ENCODE data around the gene ACTN3. TPM values are rescaled to one million over a fixed set of nuclear protein-coding genes. Genes with fewer than 3 reads are reported as not detected.

Gene ACTN3
- total RNA-seq, 1 donor from 2014 or later = not detected

GRCh38 chr11:66549696-66550095 is 3.0 kb downstream of the ACTN3 start:
- FAIRE-seq = no peak
- Histone ChIP-seq H3K4me3 (ENCODE audit: low read depth, low read length) (no peak overlapping the region), H3K36me3 (ENCODE audit: control insufficient read depth, insufficient read depth, low read length) (no peaks in the 10 kb centered on the region), H3K27me3 (ENCODE audit: control insufficient read depth, insufficient read depth, low read length) (peaks cover 5% of the 10 kb centered on the region)
- TF ChIP-seq CTCF (IDR thresholded peaks at IDR 0.05; ENCODE audit: insufficient read depth, low read length, severe bottlenecking) = no peak
- no peak for DNase-seq (ENCODE audit: low read depth)

GRCh38 chr11:66550887-66551286 is 4.2 kb downstream of the ACTN3 start:
- DNase-seq (ENCODE audit: low read depth) (no peak), FAIRE-seq (no peak)
- H3K4me3 ChIP-seq (ENCODE audit: low read depth, low read length) = no peak overlapping the region
- TF ChIP-seq CTCF (IDR thresholded peaks at IDR 0.05; ENCODE audit: insufficient read depth, low read length, severe bottlenecking) = no peak
- no peaks in the 10 kb centered on the region for H3K36me3 ChIP-seq (ENCODE audit: control insufficient read depth, insufficient read depth, low read length)
- peaks cover 5% of the 10 kb centered on the region for H3K27me3 ChIP-seq (ENCODE audit: control insufficient read depth, insufficient read depth, low read length)

GRCh38 chr11:66554602-66555001 is 7.9 kb downstream of the ACTN3 start:
- no peak for DNase-seq (ENCODE audit: low read depth)

GRCh38 chr11:66555416-66555815 is 8.7 kb downstream of the ACTN3 start:
- Histone ChIP-seq H3K36me3 (ENCODE audit: control insufficient read depth, insufficient read depth, low read length) (no peaks in the 10 kb centered on the region), H3K4me3 (ENCODE audit: low read depth, low read length) (no peak overlapping the region), H3K27me3 (ENCODE audit: control insufficient read depth, insufficient read depth, low read length) (peaks cover 1% of the 10 kb centered on the region)
- no peak for TF ChIP-seq CTCF (IDR thresholded peaks at IDR 0.05; ENCODE audit: insufficient read depth, low read length, severe bottlenecking)
- FAIRE-seq (no peak), DNase-seq (ENCODE audit: low read depth) (no peak)

More at GRCh38 chr11:66554602-66555001, 7.9 kb downstream of the ACTN3 start:
- no peak for TF ChIP-seq CTCF (IDR thresholded peaks at IDR 0.05; ENCODE audit: insufficient read depth, low read length, severe bottlenecking)
- no peak for FAIRE-seq
- H3K4me3 ChIP-seq (ENCODE audit: low read depth, low read length) = no peak overlapping the region
- no peaks in the 10 kb centered on the region for H3K36me3 ChIP-seq (ENCODE audit: control insufficient read depth, insufficient read depth, low read length)
- peaks cover 3% of the 10 kb centered on the region for H3K27me3 ChIP-seq (ENCODE audit: control insufficient read depth, insufficient read depth, low read length)

- no peak for TF ChIP-seq CTCF (IDR thresholded peaks at IDR 0.05; ENCODE audit: insufficient read depth, low read length, severe bottlenecking)
- H3K4me3 ChIP-seq (ENCODE audit: low read depth, low read length) = no peak overlapping the region
- FAIRE-seq = no peak
- H3K27me3 ChIP-seq (ENCODE audit: control insufficient read depth, insufficient read depth, low read length) = peaks cover 1% of the 10 kb centered on the region
- no peak for DNase-seq (ENCODE audit: low read depth)
- no peaks in the 10 kb centered on the region for H3K36me3 ChIP-seq (ENCODE audit: control insufficient read depth, insufficient read depth, low read length)
Measured at GRCh38 chr11:66556086-66556485, 9.4 kb downstream of the ACTN3 start.

GRCh38 chr11:66557733-66558326 is 11.1 kb downstream of the ACTN3 start:
- peaks cover 1% of the 10 kb centered on the region for H3K27me3 ChIP-seq (ENCODE audit: control insufficient read depth, insufficient read depth, low read length)
- no peak for TF ChIP-seq CTCF (IDR thresholded peaks at IDR 0.05; ENCODE audit: insufficient read depth, low read length, severe bottlenecking)
- FAIRE-seq (no peak), DNase-seq (ENCODE audit: low read depth) (no peak)
- no peak overlapping the region for H3K4me3 ChIP-seq (ENCODE audit: low read depth, low read length)
- no peaks in the 10 kb centered on the region for H3K36me3 ChIP-seq (ENCODE audit: control insufficient read depth, insufficient read depth, low read length)
